H1 (cell line): Measurements from ENCODE around the gene CCDC24. TPM values are rescaled to one million over a fixed set of nuclear protein-coding genes. Genes with fewer than 3 reads are reported as not detected.
A peak's percentile ranks its signal among the peaks of the same experiment; 100 is the strongest.

Experiments used
- KDM5A ChIP-seq: fragments of 200-600 bp; IDR thresholded peaks from 2 replicates; pipeline ENCODE4 v1.7.1; 2012; ENCODE audit warnings: mild to moderate bottlenecking, low read length, inconsistent platforms, mixed read lengths
- PHF8 ChIP-seq: fragments of 200-600 bp; sonication (generic); conservative IDR thresholded peaks from 2 replicates; pipeline ENCODE4 v1.7.1; 2012; ENCODE audit warnings: low read depth, mild to moderate bottlenecking, inconsistent platforms, low read length, moderate library complexity
- SIX5 ChIP-seq: IDR thresholded peaks from 2 replicates; pipeline ENCODE4 v1.6.1; 2011; ENCODE audit warnings: mild to moderate bottlenecking, low read depth, low read length
- SP4 ChIP-seq: IDR thresholded peaks from 2 replicates; pipeline ENCODE4 v1.6.1; 2012; ENCODE audit warnings: low read length, inconsistent platforms
- SRF ChIP-seq: IDR thresholded peaks from 2 replicates; pipeline ENCODE4 v1.6.1; 2011; ENCODE audit warnings: mild to moderate bottlenecking, low read depth, low read length, moderate library complexity
- TAF1 ChIP-seq: IDR thresholded peaks from 2 replicates; pipeline ENCODE4 v1.6.1; 2011; ENCODE audit warnings: mild to moderate bottlenecking, low read depth, low read length
- TBP ChIP-seq: IDR thresholded peaks from 2 replicates; pipeline ENCODE4 v1.6.1; 2011; ENCODE audit warnings: low read depth, low read length, improper control_type of control experiment
- polyA plus RNA-seq, 7 experiments: library from polyadenylated mRNA; depleted of rRNA in 3 of 7; stranded (reverse) in 5 of 7; unstranded in 2 of 7; fragments of >200 nt in 5 of 7; fragments of 200-250 nt in 2 of 7; gene quantifications; 1 replicate in 5 of 7; 2 replicates in 1 of 7; 4 replicates in 1 of 7; pipeline versions ENCODE4 v1.2.1 to v1.2.3, GENCODE V29; 2011 to 2013; ENCODE audit warnings: missing spikeins in 2 of 7, mixed read lengths in 2 of 7
- total RNA-seq: library from RNA; stranded (reverse); fragmentation: NEBNext Ultra II Directional; extraction: Animal tissue kit (Norgen Biotek cat#: 25700); gene quantifications from 2 replicates; pipeline ENCODE4 v1.2.1, GENCODE V29; 2021
- TF ChIP-seq, protein P1 (sequence below): IDR thresholded peaks from 2 replicates; pipeline ENCODE4 v1.6.1; 2011; ENCODE audit warnings: low read length, improper control_type of control experiment

The CCDC24 gene
- total and polyA plus RNA-seq, 2 of the 8 experiments (the other 6 are each of a cell fraction or from before 2014, with no cell fraction given), result 11.2 to 11.4 TPM

GRCh38 chr1:43975249-43975961, 16.0 kb upstream of the CCDC24 start (continued):
- TF ChIP-seq PHF8 (peak; percentile 21; the same call in 1 of the 2 replicates), TAF1 (no peak), SP4 (no peak), KDM5A (0 out of 2 replicates have a peak, but pooled peaks have one; percentile 18), SRF (no peak), SIX5 (no peak), TBP (no peak)
- TF ChIP-seq, protein P1, sequence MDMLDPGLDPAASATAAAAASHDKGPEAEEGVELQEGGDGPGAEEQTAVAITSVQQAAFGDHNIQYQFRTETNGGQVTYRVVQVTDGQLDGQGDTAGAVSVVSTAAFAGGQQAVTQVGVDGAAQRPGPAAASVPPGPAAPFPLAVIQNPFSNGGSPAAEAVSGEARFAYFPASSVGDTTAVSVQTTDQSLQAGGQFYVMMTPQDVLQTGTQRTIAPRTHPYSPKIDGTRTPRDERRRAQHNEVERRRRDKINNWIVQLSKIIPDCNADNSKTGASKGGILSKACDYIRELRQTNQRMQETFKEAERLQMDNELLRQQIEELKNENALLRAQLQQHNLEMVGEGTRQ, result no peak
